Measurements from ENCODE around the gene TOMM5.

DNA sequence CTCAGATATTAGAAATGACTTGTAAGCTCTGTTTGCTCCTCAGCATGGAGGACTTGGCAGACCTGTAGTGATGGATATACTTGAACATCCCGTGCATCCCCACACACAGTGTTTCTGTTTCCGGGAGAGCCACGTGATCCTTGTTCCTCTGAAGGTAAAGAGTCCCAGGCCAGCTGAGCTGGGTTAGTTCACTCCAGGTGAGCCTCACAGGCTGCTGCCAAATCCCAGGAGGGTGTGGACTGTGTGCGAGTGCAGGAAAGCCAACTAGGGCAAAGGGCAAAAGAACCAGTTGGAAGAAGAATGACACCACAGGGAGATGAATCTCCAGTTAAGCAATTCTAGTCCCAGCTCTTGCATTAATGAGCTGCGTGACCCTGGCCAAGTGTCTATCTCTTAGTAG lies 10.4 kb upstream of the TOMM5 start:
- no peak for TF ChIP-seq EZH2 (IDR thresholded peaks at IDR 0.05)
- TF ChIP-seq POLR2AphosphoS5 (IDR thresholded peaks at IDR 0.05; ENCODE audit: borderline replicate concordance, low read depth, low read length): no peak
- TF ChIP-seq FOXP2 (optimal IDR thresholded peaks at IDR 0.05; ENCODE audit: control extremely low read depth, extremely low read length, insufficient read depth): no peak
